Large intestine (tissue), 3 donors: ENCODE measurements around the gene NRIP3. TPM values are rescaled to one million over a fixed set of nuclear protein-coding genes. Genes with fewer than 3 reads are reported as not detected.

Experiments
- DNase-seq, 2 donors: peaks; one replicate each; pipeline versions ENCODE4 v3.0.0 to v3.0.0-alpha.2; 2013
- H3K27ac ChIP-seq: one replicate; pipeline ENCODE4 v1.5.1; 2013; ENCODE audit warnings: low read length
- H3K27me3 ChIP-seq: 2 replicates; pipeline ENCODE4 v1.6.1; 2013; ENCODE audit warnings: low read length; ENCODE audit not compliant: control insufficient read depth, insufficient read depth
- H3K36me3 ChIP-seq: 2 replicates; pipeline ENCODE4 v1.6.1; 2013; ENCODE audit warnings: low read length; ENCODE audit not compliant: control insufficient read depth, insufficient read depth
- H3K4me1 ChIP-seq: one replicate; pipeline ENCODE4 v1.6.1; 2013; ENCODE audit warnings: low read length; ENCODE audit not compliant: control insufficient read depth, insufficient read depth
- H3K4me3 ChIP-seq: one replicate; pipeline ENCODE4 v1.5.1; 2013; ENCODE audit warnings: low read length
- H3K9me3 ChIP-seq: one replicate; pipeline ENCODE4 v1.6.1; 2013; ENCODE audit warnings: mild to moderate bottlenecking, low read depth, low read length, moderate library complexity; ENCODE audit not compliant: control insufficient read depth
- WGBS: methylation state at CpG from one replicate; pipeline ENCODE4 v1.1.5; 2013; ENCODE audit warnings: low lambda C conversion rate; ENCODE audit not compliant: insufficient coverage; 5-methylcytosine and 5-hydroxymethylcytosine counted together
- polyA plus RNA-seq: library from polyadenylated mRNA; unstranded; fragments of 120-200 nt; gene quantifications from one replicate; pipeline ENCODE4 v1.2.1, GENCODE V29; 2013

The NRIP3 gene
- polyA plus RNA-seq, 1 donor = 0.78 TPM

DNA sequence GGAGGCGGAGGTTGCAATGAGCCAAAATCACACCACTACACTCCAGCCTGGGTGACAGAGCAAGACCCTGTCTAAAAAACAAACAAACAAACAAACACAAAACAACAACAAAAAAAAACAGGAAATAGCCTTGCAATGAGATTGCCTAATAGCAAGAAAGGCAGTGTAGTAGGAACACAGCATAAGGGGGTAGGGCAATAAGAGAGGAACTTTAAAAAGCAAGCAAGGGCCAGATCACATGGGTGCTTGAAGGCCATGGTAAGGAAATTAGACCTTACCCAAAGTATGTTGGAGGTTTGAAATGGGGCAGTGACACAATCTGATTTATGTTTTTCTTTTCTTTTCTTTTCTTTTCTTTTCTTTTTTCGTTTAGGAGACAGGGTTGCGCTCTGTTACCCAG lies 34.7 kb upstream of the NRIP3 start:
- Histone ChIP-seq H3K27ac (no peak overlapping the region), H3K36me3 (no peaks in the 10 kb centered on the region), H3K9me3 (no peaks in the 10 kb centered on the region), H3K27me3 (no peaks in the 10 kb centered on the region), H3K4me3 (no peak overlapping the region), H3K4me1 (no peaks in the 10 kb centered on the region)
- 100% methylated on average over 2 of the region's 3 CpGs for WGBS
- no peak for DNase-seq

DNA sequence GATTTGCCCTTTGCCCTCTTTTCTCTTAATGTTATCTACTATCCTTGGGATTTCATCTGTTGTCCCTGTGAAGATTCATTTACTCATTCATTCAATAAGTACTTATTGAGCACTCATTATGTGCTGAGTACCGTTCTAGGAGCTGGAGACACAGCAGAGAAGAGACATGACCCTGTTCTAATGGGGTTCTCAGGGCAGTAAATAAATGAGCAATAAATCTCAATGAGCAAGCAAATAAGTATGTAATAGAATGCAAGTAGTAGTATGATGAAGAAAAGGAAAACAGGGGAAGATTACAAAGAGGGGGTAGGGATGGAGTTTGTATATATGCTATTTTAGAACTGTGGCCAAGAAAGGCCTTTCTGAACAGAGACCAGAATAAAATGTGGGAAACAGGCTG lies 34.2 kb upstream of the NRIP3 start:
- Histone ChIP-seq H3K27me3 (no peaks in the 10 kb centered on the region), H3K27ac (no peak overlapping the region), H3K4me3 (no peak overlapping the region), H3K9me3 (no peaks in the 10 kb centered on the region), H3K36me3 (peaks cover 2% of the 10 kb centered on the region), H3K4me1 (no peaks in the 10 kb centered on the region)
- no peak for DNase-seq
- no CpG with 5 or more reads among the region's 1 CpG for WGBS

DNA sequence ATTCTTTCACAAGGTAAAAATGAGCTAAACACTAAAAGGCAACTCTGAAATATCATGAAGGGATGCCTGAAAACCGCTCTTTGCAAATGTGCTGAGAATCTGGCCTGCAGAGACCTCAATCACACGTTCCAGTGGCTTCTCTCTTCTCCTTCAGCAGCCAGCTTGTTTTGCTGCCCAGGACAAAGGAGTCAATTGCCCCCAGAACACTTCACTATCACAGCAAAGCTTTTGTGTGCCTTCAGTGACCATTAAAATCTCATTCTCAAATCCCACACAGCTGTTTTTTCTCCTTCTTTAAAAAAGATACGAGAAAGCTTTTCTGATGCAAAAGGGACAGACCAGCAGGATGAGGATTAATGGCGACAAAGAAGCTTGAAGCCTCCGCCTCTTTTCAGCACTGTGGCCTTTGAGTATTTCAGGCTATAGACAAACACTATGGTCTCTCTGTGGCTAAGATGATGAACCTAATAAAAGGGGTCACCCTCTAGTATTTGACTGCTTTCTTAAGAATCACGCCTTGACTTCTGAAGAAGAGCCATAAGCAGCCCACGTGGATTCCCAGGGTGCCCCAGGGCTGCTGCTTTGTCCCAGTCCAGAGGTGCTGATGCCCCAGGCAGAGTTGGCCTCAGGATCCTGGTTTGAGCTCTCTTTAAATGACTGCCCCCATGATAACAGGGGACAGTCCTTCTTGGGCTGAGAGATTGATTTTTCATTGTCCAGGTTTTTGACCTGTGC lies 33.4 kb upstream of the NRIP3 start:
- Histone ChIP-seq H3K27ac (no peak overlapping the region), H3K36me3 (peaks cover 2% of the 10 kb centered on the region), H3K4me3 (no peak overlapping the region), H3K9me3 (no peaks in the 10 kb centered on the region), H3K4me1 (no peaks in the 10 kb centered on the region), H3K27me3 (no peaks in the 10 kb centered on the region)
- no peak for DNase-seq
- WGBS = 100% methylated on average over 1 of the region's 7 CpGs

DNA sequence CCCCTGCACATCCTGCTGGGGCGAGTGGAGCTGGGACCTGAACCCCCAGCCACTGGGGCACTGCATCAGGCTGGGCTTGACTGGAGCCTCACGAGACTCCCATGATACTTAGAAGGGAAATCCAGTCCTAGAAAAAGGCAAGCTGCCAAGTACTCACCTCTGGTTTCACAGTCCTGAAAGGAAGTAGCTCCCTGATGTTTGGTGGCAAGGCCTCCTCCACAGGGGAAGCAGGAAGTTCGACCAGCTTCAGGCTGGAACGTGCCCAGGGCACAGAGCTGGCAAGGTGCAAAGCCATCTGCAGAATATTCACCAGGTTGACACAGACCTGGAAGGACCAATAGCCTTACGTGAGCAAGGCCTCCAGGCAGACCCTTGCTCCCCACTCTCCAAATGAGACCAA lies 26.8 kb upstream of the NRIP3 start:
- Histone ChIP-seq H3K36me3 (peaks cover 2% of the 10 kb centered on the region), H3K4me3 (no peak overlapping the region), H3K27me3 (no peaks in the 10 kb centered on the region), H3K27ac (no peak overlapping the region), H3K9me3 (no peaks in the 10 kb centered on the region), H3K4me1 (no peaks in the 10 kb centered on the region)
- DNase-seq = no peak
- WGBS = no CpG with 5 or more reads among the region's 5 CpGs

DNA sequence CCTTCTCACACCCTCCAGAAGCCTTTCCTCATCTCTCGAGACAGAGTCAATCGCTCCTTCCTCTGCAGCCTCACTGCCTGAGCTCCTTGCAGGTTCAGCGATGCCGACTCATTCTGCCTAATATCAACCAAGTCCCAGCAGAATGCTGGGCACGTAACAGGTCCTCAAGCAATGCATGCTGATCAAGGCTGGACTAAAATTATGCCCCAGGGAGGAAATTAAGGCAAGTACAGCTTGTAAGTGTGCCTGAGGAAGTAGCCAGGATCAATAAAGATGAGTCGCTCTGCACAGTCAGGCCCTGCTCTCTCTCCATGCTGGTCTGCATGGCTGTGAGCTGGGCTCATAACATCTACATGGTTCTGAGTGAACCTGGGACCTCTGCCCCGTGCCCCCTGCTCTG lies 25.6 kb upstream of the NRIP3 start:
- Histone ChIP-seq H3K27me3 (no peaks in the 10 kb centered on the region), H3K36me3 (peaks cover 7% of the 10 kb centered on the region), H3K4me1 (no peaks in the 10 kb centered on the region), H3K27ac (no peak overlapping the region), H3K9me3 (no peaks in the 10 kb centered on the region), H3K4me3 (no peak overlapping the region)
- no peak for DNase-seq
- no CpG with 5 or more reads among the region's 7 CpGs for WGBS

DNA sequence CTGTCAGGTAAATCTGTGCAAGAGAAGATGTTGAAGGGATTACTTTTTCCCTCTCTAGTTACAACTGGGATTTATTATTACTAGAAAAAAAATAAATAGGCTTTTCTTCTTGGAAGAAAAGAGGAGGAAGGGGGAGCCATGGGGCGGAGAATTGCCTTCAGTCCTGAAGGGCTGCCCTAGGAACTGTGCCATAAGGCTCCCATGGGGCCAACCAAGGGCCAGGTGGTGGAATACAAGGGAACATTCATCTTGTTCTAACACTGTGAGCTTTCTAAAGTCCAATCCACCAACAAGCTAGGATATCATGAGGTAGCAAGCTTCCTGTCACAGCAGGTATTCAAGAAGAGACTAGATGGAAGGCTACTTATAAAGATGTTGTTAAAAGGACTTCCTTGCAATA lies 24.8 kb upstream of the NRIP3 start:
- DNase-seq = no peak
- no CpG with 5 or more reads among the region's 1 CpG for WGBS
- no peaks in the 10 kb centered on the region for H3K27me3 ChIP-seq
- peaks cover 7% of the 10 kb centered on the region for H3K36me3 ChIP-seq
- no peak overlapping the region for H3K4me3 ChIP-seq
- H3K9me3 ChIP-seq = no peaks in the 10 kb centered on the region
- no peak overlapping the region for H3K27ac ChIP-seq
- H3K4me1 ChIP-seq = no peaks in the 10 kb centered on the region

DNA sequence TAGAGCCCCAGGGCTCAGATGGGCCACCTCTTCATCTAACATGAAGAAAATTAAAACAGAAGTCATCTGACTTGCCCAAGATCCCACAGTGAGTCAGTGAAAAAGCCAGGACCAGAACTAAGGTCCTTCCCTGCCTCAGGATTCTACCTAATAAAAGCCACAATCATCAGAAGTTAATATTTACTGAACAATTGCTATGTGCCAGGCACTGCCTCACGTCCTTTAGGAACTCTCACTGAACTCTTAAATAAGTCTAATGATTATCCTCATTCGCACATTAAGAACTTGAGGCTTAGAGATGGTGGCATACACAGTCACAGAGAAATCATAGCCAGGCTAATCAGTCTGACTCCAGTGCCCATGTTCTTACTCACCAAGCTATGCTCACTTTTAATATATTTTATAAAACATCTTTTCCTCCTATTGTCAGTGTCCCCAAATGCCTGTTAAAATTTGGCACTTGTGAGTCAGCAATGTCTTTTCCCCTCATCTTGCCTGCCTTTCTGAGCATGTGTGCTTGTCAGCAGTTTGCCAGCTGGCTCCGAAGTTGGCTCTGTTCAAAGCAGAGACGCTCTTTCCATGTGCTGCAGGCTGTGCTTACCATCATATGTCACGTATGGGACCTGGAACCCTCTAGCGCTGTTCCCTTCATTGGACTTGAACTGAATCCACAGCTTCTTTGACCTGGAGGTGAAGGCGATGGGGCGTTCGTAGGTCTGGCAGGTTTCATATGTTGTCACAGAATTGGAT lies 21.5 kb upstream of the NRIP3 start:
- no peak for DNase-seq

DNA sequence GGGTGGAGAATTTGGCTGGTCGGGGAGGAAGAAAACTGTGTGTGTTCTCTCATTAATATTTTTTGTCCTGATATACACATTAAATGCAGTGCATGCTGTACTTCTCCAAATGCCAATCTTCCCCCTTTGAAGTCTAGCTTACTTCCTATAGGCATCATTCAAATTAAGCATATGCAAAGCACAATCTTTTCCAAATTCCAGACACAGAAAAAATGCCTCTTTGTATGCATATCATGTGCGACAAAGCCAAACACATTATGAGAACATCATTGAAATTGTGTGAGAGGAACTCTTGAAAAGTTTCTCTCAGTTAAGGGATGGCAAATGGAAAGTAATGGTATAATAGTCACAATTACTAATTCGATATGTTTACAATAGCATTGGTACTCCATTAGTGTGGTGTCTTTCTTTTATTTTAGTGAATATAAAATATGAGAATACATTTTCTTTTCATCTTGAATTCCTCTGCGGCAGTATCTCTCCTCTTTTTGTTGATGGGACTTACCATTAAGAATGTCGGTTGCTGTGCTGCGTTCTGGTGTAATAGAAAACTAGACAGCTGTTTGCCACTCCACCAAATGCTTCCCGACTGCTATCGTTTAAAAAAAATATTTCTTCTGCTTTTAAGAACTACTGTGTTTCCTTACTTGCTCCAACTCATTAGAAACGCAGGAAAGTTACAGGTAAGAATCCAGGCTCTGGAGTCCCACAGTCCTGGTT lies 19.3 kb upstream of the NRIP3 start:
- Histone ChIP-seq H3K27me3 (no peaks in the 10 kb centered on the region), H3K4me3 (no peak overlapping the region), H3K27ac (no peak overlapping the region), H3K36me3 (peaks cover 5% of the 10 kb centered on the region), H3K9me3 (no peaks in the 10 kb centered on the region), H3K4me1 (no peaks in the 10 kb centered on the region)
- DNase-seq = no peak
- WGBS = no CpG with 5 or more reads among the region's 9 CpGs

More for the DNA sequence above, 21.5 kb upstream of the NRIP3 start:
- Histone ChIP-seq H3K27ac (no peak overlapping the region), H3K9me3 (no peaks in the 10 kb centered on the region), H3K36me3 (peaks cover 5% of the 10 kb centered on the region), H3K4me1 (no peaks in the 10 kb centered on the region), H3K4me3 (no peak overlapping the region), H3K27me3 (no peaks in the 10 kb centered on the region)
- WGBS = no CpG with 5 or more reads among the region's 9 CpGs

DNA sequence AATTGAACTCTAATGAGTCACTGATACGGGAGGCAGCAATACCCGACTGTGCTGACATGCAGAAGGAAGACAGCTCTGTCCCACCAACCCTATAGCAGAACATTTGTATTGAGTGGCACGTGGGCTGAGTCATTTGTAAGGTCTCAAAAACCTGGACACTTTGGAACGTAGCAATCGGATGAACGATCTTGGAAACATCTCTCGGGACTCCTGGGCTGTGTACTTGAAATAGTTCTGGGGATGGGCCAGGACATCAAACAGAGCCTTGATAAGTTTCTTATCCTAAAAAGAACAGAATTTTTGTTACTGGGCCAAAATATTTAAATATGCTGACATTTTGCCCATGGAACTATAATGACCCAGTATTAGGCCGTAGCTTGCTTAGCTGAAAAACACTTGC lies 17.1 kb upstream of the NRIP3 start:
- Histone ChIP-seq H3K27ac (no peak overlapping the region), H3K4me1 (no peaks in the 10 kb centered on the region), H3K4me3 (no peak overlapping the region), H3K36me3 (peaks cover 5% of the 10 kb centered on the region), H3K9me3 (no peaks in the 10 kb centered on the region), H3K27me3 (no peaks in the 10 kb centered on the region)
- WGBS = 100% methylated on average over 1 of the region's 8 CpGs
- DNase-seq = no peak

DNA sequence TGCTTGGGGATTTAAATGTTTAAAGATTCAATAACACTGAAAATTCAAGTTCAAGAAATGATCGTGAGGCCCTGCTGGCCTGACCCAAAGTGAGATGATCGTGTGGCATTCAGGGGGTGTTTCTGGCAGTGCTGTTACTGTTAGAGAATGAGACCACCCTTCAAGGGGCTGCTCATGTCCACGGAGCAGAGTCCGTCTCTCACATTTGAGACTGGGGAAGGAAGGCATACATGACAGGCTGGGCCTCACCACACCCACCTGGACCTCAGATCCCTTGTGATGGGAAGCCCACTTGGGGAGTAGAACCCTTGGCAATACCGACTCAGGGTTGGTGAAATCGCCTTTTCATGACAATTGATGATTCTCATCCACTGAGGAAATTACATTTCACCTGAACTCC lies 16.1 kb upstream of the NRIP3 start:
- WGBS = no CpG with 5 or more reads among the region's 6 CpGs
- Histone ChIP-seq H3K4me3 (no peak overlapping the region), H3K27ac (no peak overlapping the region), H3K27me3 (no peaks in the 10 kb centered on the region), H3K36me3 (peaks cover 5% of the 10 kb centered on the region), H3K9me3 (no peaks in the 10 kb centered on the region), H3K4me1 (no peaks in the 10 kb centered on the region)
- no peak for DNase-seq
